ENCODE measurements around the gene GNAI1.

Gene GNAI1

GRCh38 chr7:80183900-80184685 lies 49.5 kb downstream of the GNAI1 start:
- Histone ChIP-seq H2AK5ac (ENCODE audit: low read depth, low read length) (no peak overlapping the region), H3K4me2 (ENCODE audit: insufficient read depth, low read length, poor library complexity, severe bottlenecking) (no peak overlapping the region), H3K9ac (ENCODE audit: low read depth, low read length, poor library complexity) (no peak overlapping the region), H3K4me3 (ENCODE audit: low read length in 2 of 2) (no peak overlapping the region), H3K18ac (ENCODE audit: low read length) (no peak overlapping the region), H4K91ac (ENCODE audit: low read depth, low read length, poor library complexity) (no peak overlapping the region), H2BK5ac (ENCODE audit: low read length) (no peak overlapping the region), H3K14ac (ENCODE audit: low read length) (no peak overlapping the region), H3K9me3 (replicated peaks in 1 of 2; ENCODE audit: control insufficient read depth in 2 of 2, insufficient read depth in 1 of 2, low read depth in 1 of 2, low read length in 2 of 2) (peaks cover 0 to 13% of the 10 kb centered on the region in 2 donors), H3K27ac (replicated peaks; ENCODE audit: low read length) (no peak overlapping the region), H2AFZ (ENCODE audit: low read length) (no peak overlapping the region), H3K4ac (ENCODE audit: low read length) (no peak overlapping the region), H3K4me1 (ENCODE audit: control insufficient read depth in 2 of 2, insufficient read depth in 1 of 2, low read depth in 1 of 2, low read length in 2 of 2) (peaks cover 9 to 10% of the 10 kb centered on the region in 2 donors), H2BK12ac (ENCODE audit: low read length) (no peak overlapping the region), H3K79me1 (ENCODE audit: low read depth, low read length) (peaks cover 4% of the 10 kb centered on the region), H2BK15ac (ENCODE audit: low read length) (no peak overlapping the region), H2BK120ac (ENCODE audit: low read depth, low read length) (no peak overlapping the region), H3K23ac (ENCODE audit: low read depth, low read length, poor library complexity) (no peak overlapping the region), H4K8ac (ENCODE audit: low read depth, low read length) (no peak overlapping the region), H3K36me3 (replicated peaks in 1 of 2; ENCODE audit: control insufficient read depth in 2 of 2, insufficient read depth in 2 of 2, low read length in 2 of 2) (peaks cover 0 to 2% of the 10 kb centered on the region in 2 donors), H3K27me3 (ENCODE audit: control insufficient read depth in 3 of 3, insufficient read depth in 3 of 3, low read depth in 1 of 3, low read length in 3 of 3) (no peaks in the 10 kb centered on the region)
- DNase-seq (ENCODE audit: low spot score), result no peak
- WGBS, 2 donors (ENCODE audit: extremely low coverage in 2 of 2, insufficient read length in 2 of 2, insufficient replicate concordance in 1 of 2), result 100% methylated on average over 1 of the region's 15 CpGs; no CpG with 5 or more reads in 1 of the 2 donors

- Histone ChIP-seq H3K4me3 (ENCODE audit: low read length in 2 of 2) (no peak overlapping the region), H3K27me3 (ENCODE audit: control insufficient read depth in 3 of 3, insufficient read depth in 3 of 3, low read depth in 1 of 3, low read length in 3 of 3) (no peaks in the 10 kb centered on the region), H2BK12ac (ENCODE audit: low read length) (no peak overlapping the region), H3K36me3 (replicated peaks in 1 of 2; ENCODE audit: control insufficient read depth in 2 of 2, insufficient read depth in 2 of 2, low read length in 2 of 2) (peaks cover 0 to 4% of the 10 kb centered on the region in 2 donors), H2AK5ac (ENCODE audit: low read depth, low read length) (no peak overlapping the region), H3K23ac (ENCODE audit: low read depth, low read length, poor library complexity) (no peak overlapping the region), H3K14ac (ENCODE audit: low read length) (no peak overlapping the region), H3K4me2 (ENCODE audit: insufficient read depth, low read length, poor library complexity, severe bottlenecking) (no peak overlapping the region), H3K27ac (replicated peaks; ENCODE audit: low read length) (no peak overlapping the region), H3K9ac (ENCODE audit: low read depth, low read length, poor library complexity) (no peak overlapping the region), H4K91ac (ENCODE audit: low read depth, low read length, poor library complexity) (no peak overlapping the region), H4K8ac (ENCODE audit: low read depth, low read length) (no peak overlapping the region), H3K4ac (ENCODE audit: low read length) (no peak overlapping the region), H2AFZ (ENCODE audit: low read length) (no peak overlapping the region), H2BK15ac (ENCODE audit: low read length) (no peak overlapping the region), H3K79me1 (ENCODE audit: low read depth, low read length) (peaks cover 4% of the 10 kb centered on the region), H3K4me1 (ENCODE audit: control insufficient read depth in 2 of 2, insufficient read depth in 1 of 2, low read depth in 1 of 2, low read length in 2 of 2) (peaks cover 9 to 10% of the 10 kb centered on the region in 2 donors), H2BK5ac (ENCODE audit: low read length) (no peak overlapping the region), H3K18ac (ENCODE audit: low read length) (no peak overlapping the region), H2BK120ac (ENCODE audit: low read depth, low read length) (no peak overlapping the region), H3K9me3 (replicated peaks in 1 of 2; ENCODE audit: control insufficient read depth in 2 of 2, insufficient read depth in 1 of 2, low read depth in 1 of 2, low read length in 2 of 2) (peaks cover 0 to 13% of the 10 kb centered on the region in 2 donors)
- no peak for DNase-seq (ENCODE audit: low spot score)
- no CpG with 5 or more reads among the region's 4 CpGs for WGBS, 2 donors (ENCODE audit: extremely low coverage in 2 of 2, insufficient read length in 2 of 2, insufficient replicate concordance in 1 of 2)
Measured at GRCh38 chr7:80184693-80185092, 50.1 kb downstream of the GNAI1 start.

GRCh38 chr7:80185571-80185970 lies 50.9 kb downstream of the GNAI1 start:
- Histone ChIP-seq H3K79me1 (ENCODE audit: low read depth, low read length) (peaks cover 4% of the 10 kb centered on the region), H4K91ac (ENCODE audit: low read depth, low read length, poor library complexity) (no peak overlapping the region), H3K4me1 (ENCODE audit: control insufficient read depth in 2 of 2, insufficient read depth in 1 of 2, low read depth in 1 of 2, low read length in 2 of 2) (peaks cover 9 to 10% of the 10 kb centered on the region in 2 donors), H2BK12ac (ENCODE audit: low read length) (no peak overlapping the region), H3K27ac (replicated peaks; ENCODE audit: low read length) (no peak overlapping the region), H2BK15ac (ENCODE audit: low read length) (no peak overlapping the region), H3K36me3 (replicated peaks in 1 of 2; ENCODE audit: control insufficient read depth in 2 of 2, insufficient read depth in 2 of 2, low read length in 2 of 2) (peaks cover 0 to 4% of the 10 kb centered on the region in 2 donors), H2AK5ac (ENCODE audit: low read depth, low read length) (no peak overlapping the region), H3K9me3 (replicated peaks in 1 of 2; ENCODE audit: control insufficient read depth in 2 of 2, insufficient read depth in 1 of 2, low read depth in 1 of 2, low read length in 2 of 2) (peaks cover 0 to 13% of the 10 kb centered on the region in 2 donors), H3K4me3 (ENCODE audit: low read length in 2 of 2) (no peak overlapping the region), H3K9ac (ENCODE audit: low read depth, low read length, poor library complexity) (no peak overlapping the region), H3K18ac (ENCODE audit: low read length) (no peak overlapping the region), H3K4ac (ENCODE audit: low read length) (no peak overlapping the region), H2AFZ (ENCODE audit: low read length) (no peak overlapping the region), H2BK120ac (ENCODE audit: low read depth, low read length) (no peak overlapping the region), H3K4me2 (ENCODE audit: insufficient read depth, low read length, poor library complexity, severe bottlenecking) (no peak overlapping the region), H3K14ac (ENCODE audit: low read length) (no peak overlapping the region), H3K23ac (ENCODE audit: low read depth, low read length, poor library complexity) (no peak overlapping the region), H2BK5ac (ENCODE audit: low read length) (no peak overlapping the region), H3K27me3 (ENCODE audit: control insufficient read depth in 3 of 3, insufficient read depth in 3 of 3, low read depth in 1 of 3, low read length in 3 of 3) (no peaks in the 10 kb centered on the region), H4K8ac (ENCODE audit: low read depth, low read length) (no peak overlapping the region)
- DNase-seq (ENCODE audit: low spot score), result no peak
- WGBS, 2 donors (ENCODE audit: extremely low coverage in 2 of 2, insufficient read length in 2 of 2, insufficient replicate concordance in 1 of 2), result no CpG with 5 or more reads among the region's 7 CpGs

- Histone ChIP-seq H2BK15ac (ENCODE audit: low read length) (no peak overlapping the region), H3K27me3 (ENCODE audit: control insufficient read depth in 3 of 3, insufficient read depth in 3 of 3, low read depth in 1 of 3, low read length in 3 of 3) (no peaks in the 10 kb centered on the region), H3K36me3 (replicated peaks in 1 of 2; ENCODE audit: control insufficient read depth in 2 of 2, insufficient read depth in 2 of 2, low read length in 2 of 2) (peaks cover 0 to 8% of the 10 kb centered on the region in 2 donors), H3K4me3 (ENCODE audit: low read length in 2 of 2) (no peak overlapping the region), H4K8ac (ENCODE audit: low read depth, low read length) (no peak overlapping the region), H4K91ac (ENCODE audit: low read depth, low read length, poor library complexity) (no peak overlapping the region), H3K79me1 (ENCODE audit: low read depth, low read length) (peaks cover 4% of the 10 kb centered on the region), H3K18ac (ENCODE audit: low read length) (no peak overlapping the region), H2BK5ac (ENCODE audit: low read length) (no peak overlapping the region), H3K14ac (ENCODE audit: low read length) (no peak overlapping the region), H3K27ac (replicated peaks; ENCODE audit: low read length) (no peak overlapping the region), H3K4me2 (ENCODE audit: insufficient read depth, low read length, poor library complexity, severe bottlenecking) (no peak overlapping the region), H2BK120ac (ENCODE audit: low read depth, low read length) (no peak overlapping the region), H3K9ac (ENCODE audit: low read depth, low read length, poor library complexity) (no peak overlapping the region), H2BK12ac (ENCODE audit: low read length) (no peak overlapping the region), H2AK5ac (ENCODE audit: low read depth, low read length) (no peak overlapping the region), H3K9me3 (replicated peaks in 1 of 2; ENCODE audit: control insufficient read depth in 2 of 2, insufficient read depth in 1 of 2, low read depth in 1 of 2, low read length in 2 of 2) (peaks cover 0 to 13% of the 10 kb centered on the region in 2 donors), H2AFZ (ENCODE audit: low read length) (no peak overlapping the region), H3K23ac (ENCODE audit: low read depth, low read length, poor library complexity) (no peak overlapping the region), H3K4ac (ENCODE audit: low read length) (no peak overlapping the region), H3K4me1 (ENCODE audit: control insufficient read depth in 2 of 2, insufficient read depth in 1 of 2, low read depth in 1 of 2, low read length in 2 of 2) (peaks cover 8 to 9% of the 10 kb centered on the region in 2 donors)
- no peak for DNase-seq (ENCODE audit: low spot score)
Measured at GRCh38 chr7:80186721-80187120, 52.1 kb downstream of the GNAI1 start.
